HG03060 (cell line): Measurements from ENCODE around the gene HSPA12A.

ENCODE experiments used
- ATAC-seq: cut with Tn5 transposase; IDR thresholded peaks from one replicate; pipeline ENCODE4 v1.9.1; 2021; ENCODE audit warnings: low read depth, moderate number of reproducible peaks; ENCODE audit not compliant: unreplicated experiment

The HSPA12A gene, protein sequence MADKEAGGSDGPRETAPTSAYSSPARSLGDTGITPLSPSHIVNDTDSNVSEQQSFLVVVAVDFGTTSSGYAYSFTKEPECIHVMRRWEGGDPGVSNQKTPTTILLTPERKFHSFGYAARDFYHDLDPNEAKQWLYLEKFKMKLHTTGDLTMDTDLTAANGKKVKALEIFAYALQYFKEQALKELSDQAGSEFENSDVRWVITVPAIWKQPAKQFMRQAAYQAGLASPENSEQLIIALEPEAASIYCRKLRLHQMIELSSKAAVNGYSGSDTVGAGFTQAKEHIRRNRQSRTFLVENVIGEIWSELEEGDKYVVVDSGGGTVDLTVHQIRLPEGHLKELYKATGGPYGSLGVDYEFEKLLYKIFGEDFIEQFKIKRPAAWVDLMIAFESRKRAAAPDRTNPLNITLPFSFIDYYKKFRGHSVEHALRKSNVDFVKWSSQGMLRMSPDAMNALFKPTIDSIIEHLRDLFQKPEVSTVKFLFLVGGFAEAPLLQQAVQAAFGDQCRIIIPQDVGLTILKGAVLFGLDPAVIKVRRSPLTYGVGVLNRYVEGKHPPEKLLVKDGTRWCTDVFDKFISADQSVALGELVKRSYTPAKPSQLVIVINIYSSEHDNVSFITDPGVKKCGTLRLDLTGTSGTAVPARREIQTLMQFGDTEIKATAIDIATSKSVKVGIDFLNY

DNA sequence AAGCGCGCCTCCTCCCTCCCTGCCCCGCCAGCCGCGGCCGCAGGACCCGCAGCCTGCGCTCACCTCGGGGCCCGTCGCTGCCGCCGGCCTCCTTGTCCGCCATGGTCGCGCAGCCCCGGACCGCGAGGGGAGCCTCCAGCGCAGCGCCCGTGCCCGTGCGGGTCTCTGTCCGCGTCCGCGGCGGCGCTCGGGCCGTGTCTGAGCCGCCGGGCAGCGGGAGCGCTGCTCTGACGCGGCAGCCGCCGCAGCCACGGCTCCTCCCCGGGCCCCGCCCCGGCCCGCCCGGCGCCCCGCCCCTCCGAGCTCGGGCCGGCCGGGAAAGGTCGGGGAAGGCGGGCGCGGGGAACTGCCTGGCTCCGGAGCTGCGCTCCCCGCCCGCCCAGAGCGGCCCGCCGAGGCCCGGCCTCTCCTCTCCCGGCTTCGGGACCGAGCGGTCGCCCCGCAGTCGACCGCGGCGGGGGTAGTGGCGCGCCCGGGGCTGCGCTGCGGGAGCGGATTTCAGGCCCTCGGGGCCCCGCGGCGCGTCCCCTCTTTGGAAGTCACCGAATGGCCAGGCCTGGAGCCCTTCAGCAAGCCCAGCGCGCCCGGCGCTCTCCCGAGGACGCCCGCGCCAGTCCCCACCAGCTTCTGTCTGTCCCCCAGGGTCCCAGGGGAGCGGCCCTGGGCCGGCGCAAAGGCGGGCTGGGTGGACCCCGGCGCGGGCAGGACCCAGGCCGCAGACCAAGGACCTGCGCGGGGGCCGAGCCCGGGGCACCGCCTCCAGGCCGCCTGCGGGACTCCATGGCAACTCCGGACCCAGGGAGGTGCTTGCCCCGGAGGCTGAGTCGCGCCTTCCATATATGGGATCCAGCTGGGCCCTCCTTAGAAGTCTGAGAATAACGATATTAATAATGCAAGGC lies at the start of gene HSPA12A:
TSS of gene HSPA12A (minus strand) at position 200 of the 899 bp plus-strand sequence. CDS start at position 103, 97 bp downstream.
- no peak for ATAC-seq

DNA sequence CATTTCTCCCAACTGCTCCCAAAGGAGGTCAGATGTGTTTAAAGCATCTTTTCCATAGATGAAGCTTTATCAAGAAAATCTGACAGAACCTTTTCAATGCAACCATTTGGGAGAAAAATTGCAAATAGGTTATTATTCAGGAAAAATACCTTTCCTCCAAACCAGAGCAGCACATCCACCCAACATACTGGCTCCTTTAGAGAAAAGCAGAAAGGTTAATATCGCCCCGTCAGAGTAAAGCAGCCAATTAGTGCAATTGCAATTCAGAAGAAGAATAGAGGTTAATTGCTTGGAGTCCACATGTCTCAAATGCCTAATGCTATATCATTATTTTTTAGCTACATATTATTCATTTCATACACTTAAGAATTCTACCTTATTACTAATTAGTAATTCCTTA lies 48.9 kb upstream of the HSPA12A start:
- no peak for ATAC-seq

- ATAC-seq: no peak
These were observed 45.7 kb upstream of the HSPA12A start for GRCh38 chr10:116787893-116788665.

DNA sequence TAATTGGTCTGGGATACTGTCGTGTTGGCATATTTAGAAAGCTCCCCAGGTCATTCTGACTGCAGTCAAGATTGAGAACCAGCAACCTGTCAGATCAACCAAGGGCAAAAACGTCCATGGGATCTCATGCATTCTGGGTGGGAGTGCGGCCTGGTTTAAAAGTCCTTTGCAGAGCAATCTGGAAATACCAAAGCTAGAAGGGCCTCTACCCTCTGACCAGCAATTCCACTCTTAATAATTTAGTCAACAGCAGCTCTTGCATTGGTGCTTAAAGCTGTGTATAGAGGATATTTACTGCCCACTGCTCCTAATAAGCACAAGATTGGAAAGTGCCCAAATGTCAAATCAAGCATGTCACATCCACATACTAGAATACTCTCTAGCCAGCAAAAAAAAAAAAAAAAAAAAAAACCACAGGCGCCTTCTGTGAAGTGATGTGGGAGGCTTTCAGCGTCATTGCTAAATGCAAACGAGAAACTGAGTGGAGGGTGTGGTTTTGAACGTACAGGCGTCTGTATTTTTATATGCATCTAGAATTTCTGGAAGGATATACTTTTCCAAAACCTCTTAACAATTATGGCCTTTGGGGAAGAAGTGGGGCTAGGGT lies 44.8 kb upstream of the HSPA12A start:
- no peak for ATAC-seq

DNA sequence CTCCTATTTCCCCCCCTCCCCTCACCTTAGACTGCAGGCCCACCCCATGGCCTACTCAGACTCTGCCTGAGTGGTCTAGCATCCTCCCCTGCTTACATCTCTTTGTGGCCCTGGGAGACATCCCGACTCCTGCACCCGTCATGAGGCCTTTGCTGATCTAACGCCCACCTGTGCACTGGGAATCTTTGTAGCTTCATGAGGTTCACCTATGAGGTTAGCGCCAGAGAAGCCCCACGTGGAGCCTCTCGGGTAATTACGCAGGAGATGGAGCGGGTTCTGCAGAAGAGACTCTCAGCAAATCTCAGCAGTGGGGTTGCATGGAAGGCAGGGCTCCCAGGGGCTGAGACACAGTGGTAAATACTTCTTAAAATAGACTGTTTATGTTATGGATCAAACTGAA lies 43.5 kb upstream of the HSPA12A start:
- no peak for ATAC-seq

DNA sequence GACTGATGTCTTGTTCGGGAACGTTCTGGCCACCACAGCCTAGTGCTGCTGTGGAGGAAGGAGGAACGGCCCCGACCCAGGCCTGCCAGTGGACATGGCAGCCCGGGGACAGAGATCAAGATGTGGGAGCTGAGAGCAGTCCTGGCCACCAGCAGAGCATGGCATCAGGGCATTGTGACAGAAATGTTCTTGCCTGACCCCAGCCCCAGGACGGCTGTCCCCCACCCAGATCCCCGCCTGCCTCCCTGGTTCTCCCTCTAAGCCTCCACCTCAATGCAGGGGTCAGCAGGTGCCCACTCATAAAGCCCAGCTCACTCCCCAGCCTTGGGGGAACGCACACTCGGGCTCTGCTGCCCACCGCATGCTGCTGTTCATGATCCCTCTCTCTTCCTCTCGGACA lies 42.9 kb upstream of the HSPA12A start:
- ATAC-seq: no peak

DNA sequence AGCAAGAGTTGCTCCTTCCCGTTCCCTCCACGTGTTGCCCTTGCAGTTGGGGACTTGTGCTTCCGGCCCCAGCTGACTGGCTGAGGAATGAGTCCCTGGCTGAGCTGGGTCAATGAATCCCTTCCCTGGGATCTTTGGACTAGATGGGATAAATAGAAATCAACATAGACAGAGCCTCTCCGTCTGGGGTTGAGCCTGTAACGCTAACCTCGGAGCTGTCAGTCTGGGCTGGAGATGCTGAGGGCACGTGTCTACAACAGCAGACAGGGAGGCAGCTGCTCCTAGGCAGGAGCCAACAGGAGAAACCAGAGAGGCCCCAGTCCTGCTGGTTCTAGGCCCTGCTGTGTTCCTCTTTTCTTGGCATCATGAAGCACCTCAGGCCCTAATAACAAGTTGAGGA lies 42.3 kb upstream of the HSPA12A start:
- no peak for ATAC-seq

DNA sequence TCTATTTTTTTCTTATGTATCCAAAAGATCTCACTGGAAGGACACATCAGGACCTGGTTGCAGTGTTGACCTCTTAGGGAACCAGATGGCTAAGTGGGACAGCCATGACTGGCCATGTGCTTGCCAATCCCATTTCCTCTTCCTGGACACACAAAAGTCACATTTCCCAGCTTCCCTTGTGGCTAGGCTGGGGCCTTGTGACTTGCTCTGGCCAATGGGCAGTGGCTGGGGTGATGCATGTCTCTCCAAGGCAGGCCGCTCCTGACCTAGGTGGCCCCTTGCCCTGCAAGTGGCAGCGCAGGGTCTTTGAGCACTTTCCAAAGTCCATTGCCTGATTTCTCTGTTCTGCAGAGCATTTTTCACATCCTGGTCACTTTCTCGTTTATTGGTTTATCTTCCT lies 41.7 kb upstream of the HSPA12A start:
- no peak for ATAC-seq

GRCh38 chr10:116783011-116783655 lies 40.8 kb upstream of the HSPA12A start:
- no peak for ATAC-seq

DNA sequence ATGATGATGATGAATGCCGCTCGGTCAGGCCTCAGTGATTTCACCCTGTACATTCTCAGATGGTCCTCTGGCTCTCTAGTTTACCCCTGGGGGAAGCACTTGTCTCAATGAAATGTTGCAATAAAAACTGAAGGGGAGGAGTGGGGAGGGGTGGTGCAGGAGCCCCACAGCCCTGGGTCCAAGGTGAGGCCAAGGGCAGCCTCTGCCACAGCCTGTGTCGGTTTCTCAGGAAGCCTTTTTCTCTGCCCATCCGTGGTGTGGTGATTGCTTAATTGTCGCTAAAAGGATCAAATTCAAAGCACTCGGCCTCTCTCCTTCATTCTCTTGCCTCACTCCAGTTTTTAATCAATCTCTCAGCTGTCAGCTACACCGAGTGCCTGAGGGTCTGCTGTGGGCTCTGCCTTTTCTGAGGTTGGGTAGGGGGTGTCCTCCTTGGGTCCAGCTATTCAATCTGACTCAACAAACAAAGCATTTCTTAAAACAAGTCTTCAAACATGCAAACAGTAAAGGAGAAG lies 39.1 kb upstream of the HSPA12A start:
- no peak for ATAC-seq

- ATAC-seq: no peak
These were observed 38.4 kb upstream of the HSPA12A start for GRCh38 chr10:116780691-116781205.

DNA sequence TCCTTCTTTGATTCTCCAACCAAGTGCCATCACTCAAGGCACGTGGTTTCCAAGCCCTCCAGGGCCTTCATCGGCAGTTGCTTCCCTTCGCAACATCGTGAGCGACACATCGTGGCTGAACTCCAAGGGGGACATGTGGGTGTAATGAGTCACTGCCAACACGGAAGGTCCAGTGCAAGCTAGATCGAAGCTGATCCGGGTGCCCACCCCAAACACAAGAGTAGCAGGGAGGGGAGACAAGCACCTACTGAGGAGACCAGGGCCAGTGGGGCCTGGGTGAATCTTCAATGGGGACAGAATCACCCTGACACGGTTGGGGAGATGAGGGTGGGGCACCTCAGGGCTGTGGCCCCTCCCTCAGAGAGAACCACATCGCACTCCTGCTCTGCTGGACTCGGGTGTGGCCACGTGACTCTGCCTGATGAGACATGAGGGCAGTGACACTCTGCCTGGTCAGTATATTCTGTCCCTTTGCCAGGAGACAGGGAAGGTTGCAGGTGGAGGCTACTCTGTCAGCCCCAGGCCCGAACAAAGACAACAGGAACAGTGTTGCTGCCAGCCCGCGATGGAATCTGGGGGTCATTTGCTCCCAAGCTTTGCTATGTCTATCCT lies 36.8 kb upstream of the HSPA12A start:
- ATAC-seq: no peak

- ATAC-seq: no peak
These were observed 34.6 kb upstream of the HSPA12A start for GRCh38 chr10:116777006-116777405.

DNA sequence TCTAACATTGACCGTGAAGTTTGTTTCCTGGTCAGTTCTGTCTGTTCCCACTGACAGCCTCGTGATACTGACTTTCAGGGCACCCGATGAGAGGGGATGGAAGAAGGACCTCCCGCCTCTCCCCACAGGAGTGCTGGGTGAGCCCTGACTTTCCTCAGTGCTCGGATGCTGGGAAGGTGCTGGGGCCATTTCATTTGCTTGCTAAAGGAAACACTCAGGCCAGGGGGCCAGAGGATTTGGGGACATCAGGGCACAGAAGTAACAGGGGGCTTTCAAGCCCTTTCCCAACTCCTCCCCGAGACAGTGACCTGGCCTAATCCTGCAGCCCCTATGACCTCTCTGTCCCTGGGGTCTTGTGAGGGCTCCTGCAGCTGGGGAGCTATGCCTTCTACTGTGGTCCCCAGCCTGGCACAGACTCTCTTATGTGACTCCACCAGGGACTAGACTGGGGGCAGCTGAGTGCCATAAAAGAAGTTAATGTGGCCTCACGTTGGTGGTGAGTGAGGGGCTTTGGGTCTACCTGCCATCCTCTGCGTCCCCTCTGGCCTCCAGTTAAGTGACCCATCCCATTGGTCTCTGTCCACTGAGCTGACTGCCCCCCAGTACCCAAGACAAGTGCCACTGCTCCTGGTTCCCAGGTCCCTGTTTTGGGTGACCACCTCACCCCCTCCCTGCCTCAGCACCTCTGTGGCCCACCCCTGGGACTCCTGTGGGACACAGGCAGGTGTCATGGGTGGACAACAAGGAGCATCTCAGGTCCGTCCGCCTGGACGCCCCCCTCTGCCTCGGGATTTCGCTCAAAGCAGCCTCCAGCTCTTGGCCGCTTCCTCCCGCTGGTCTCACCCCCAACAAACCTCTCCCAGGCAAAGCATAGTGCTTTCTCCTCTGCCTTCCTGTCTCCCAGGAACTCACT lies 33.4 kb upstream of the HSPA12A start:
- no peak for ATAC-seq

GRCh38 chr10:116774728-116775151 lies 32.4 kb upstream of the HSPA12A start:
- ATAC-seq: no peak

- no peak for ATAC-seq
These were observed 30.7 kb upstream of the HSPA12A start for GRCh38 chr10:116772909-116773705.
